Astrocyte (in vitro differentiated cells and primary cell): ENCODE data around the gene CD22.

Source experiments
- CTCF ChIP-seq: IDR thresholded peaks from 2 replicates; pipeline ENCODE4 v1.5.1; 2011; ENCODE audit warnings: low read depth, mild to moderate bottlenecking, inconsistent platforms, low read length, moderate library complexity; ENCODE audit not compliant: insufficient read depth
- EZH2 ChIP-seq: IDR thresholded peaks from 2 replicates; pipeline ENCODE4 v1.6.1; 2012; ENCODE audit warnings: mild to moderate bottlenecking, low read length, inconsistent platforms; ENCODE audit not compliant: insufficient read depth

- TF ChIP-seq CTCF (no peak), EZH2 (no peak)
Observed at GRCh38 chr19:35337097-35337983, 8.4 kb downstream of the CD22 start.
